Measurements from ENCODE around the gene IFT22.

DNA sequence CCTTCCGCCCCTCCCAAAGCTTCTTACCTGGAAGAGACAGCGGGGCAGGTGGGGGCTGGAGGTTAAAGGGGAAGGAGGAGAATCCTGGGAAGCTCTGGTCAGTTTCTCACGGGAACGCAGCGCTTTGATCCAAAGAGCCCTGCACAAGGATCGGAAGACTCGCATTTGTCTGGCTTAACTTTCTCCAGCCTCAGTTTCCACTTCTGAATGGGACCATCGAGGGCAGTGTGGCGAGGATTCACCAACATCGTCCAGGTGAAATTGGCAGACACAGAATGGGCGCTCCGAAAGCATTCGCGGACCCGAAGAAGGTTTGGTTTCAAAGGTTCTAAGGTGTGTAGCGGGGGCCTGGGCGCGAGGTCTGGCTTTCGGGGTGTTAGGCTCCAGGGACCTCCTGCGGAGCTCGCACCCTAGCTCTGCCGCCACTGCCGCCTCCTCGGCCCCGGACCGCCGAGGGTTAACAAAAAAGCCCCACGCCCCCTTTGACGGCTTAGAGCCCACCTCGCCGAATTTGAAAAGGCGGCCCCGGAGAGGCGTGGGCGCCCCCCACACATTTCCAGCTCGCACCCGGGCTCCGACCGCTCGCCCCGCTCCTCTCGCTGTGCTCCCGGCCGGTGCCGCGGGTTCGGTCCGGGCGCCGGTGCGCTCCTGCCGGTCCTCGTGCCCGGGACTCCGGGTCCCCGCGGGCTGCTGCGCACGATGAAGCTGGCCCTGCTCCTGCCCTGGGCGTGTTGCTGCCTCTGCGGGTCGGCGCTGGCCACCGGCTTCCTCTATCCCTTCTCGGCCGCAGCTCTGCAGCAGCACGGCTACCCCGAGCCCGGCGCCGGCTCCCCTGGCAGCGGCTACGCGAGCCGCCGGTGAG, 41.0 kb upstream of the IFT22 start, which contains the start of gene COL26A1:
- TF ChIP-seq ZNF274 (IDR thresholded peaks at IDR 0.05; ENCODE audit: low read depth, low read length) (no peak), SUZ12 (IDR thresholded peaks at IDR 0.05; ENCODE audit: extremely low read depth, insufficient read depth, insufficient read length) (no peak)
